Heart left ventricle (tissue), 16 donors: ENCODE data around the gene WWTR1. TPM values are rescaled to one million over a fixed set of nuclear protein-coding genes. Genes with fewer than 3 reads are reported as not detected.

ENCODE experiments used
- ATAC-seq, 4 donors: fragments of 200-7000 bp; cut with Tn5 transposase; one replicate each; pipeline ENCODE4 v1.9.1; 2020 to 2022; ENCODE audit warnings: moderate library complexity in 4 of 4, mild to moderate bottlenecking in 3 of 4, moderate number of reproducible peaks in 1 of 4
- DNase-seq, 5 donors: peaks; one replicate each; pipeline ENCODE4 v3.0.0-alpha.2; 2020
- H3K27ac ChIP-seq, 12 donors: fragments of 200-600 bp; sonication (generic) in 4 of 12; one replicate each; pipeline versions ENCODE4 v1.5.0 to v1.8.0; 2016 to 2022; ENCODE audit warnings: mild to moderate bottlenecking in 2 of 12
- H3K27me3 ChIP-seq, 9 donors: fragments of 200-600 bp; sonication (generic) in 2 of 9; one replicate each; pipeline versions ENCODE4 v1.5.1 to v1.8.0; 2016 to 2022; ENCODE audit warnings: mild to moderate bottlenecking in 3 of 9
- H3K36me3 ChIP-seq, 9 donors: fragments of 200-600 bp; sonication (generic) in 2 of 9; one replicate each; pipeline versions ENCODE4 v1.5.0 to v1.8.0; 2018 to 2022; ENCODE audit warnings: mild to moderate bottlenecking in 2 of 9
- H3K4me1 ChIP-seq, 12 donors: fragments of 200-600 bp; sonication (generic) in 4 of 12; one replicate each; pipeline versions ENCODE4 v1.5.0 to v1.8.0; 2016 to 2022; ENCODE audit warnings: mild to moderate bottlenecking in 3 of 12
- H3K4me3 ChIP-seq, 12 donors: fragments of 200-600 bp; sonication (generic) in 4 of 12; one replicate each; pipeline versions ENCODE4 v1.5.0 to v1.8.0; 2017 to 2022; ENCODE audit warnings: mild to moderate bottlenecking in 9 of 12, moderate library complexity in 4 of 12
- H3K9me3 ChIP-seq, 12 donors: fragments of 200-600 bp; sonication (generic) in 4 of 12; one replicate each; pipeline versions ENCODE4 v1.5.0 to v1.8.0; 2016 to 2022; ENCODE audit warnings: mild to moderate bottlenecking in 1 of 12
- POLR2A ChIP-seq, 2 donors: fragments of 450-650 bp; IDR thresholded peaks; one replicate each; pipeline ENCODE4 v1.6.1; 2017; ENCODE audit warnings: antibody characterized with exemption in 2 of 2, mild to moderate bottlenecking in 2 of 2, moderate library complexity in 2 of 2
- WGBS, 4 donors: extraction: QIAGEN DNeasy Blood & Tissue Kit in 2 of 4; methylation state at CpG; one replicate each; pipeline versions ENCODE4 v1.1.5 to v1.1.7; 2013 to 2018; 5-methylcytosine and 5-hydroxymethylcytosine counted together
- intact Hi-C, 10 donors: fragments of 100-400 bp; cut with DNase I; formaldehyde crosslinking; loops; one replicate each; pipeline versions ENCODE4 v1.11.1 to v1.14.2; 2022
- polyA plus RNA-seq, 2 donors: library from polyadenylated mRNA; stranded (reverse); fragments of 200-250 nt; gene quantifications; one replicate each; pipeline ENCODE4 v1.2.3, GENCODE V29; 2013
- total RNA-seq, 9 donors: library from RNA; depleted of rRNA in 2 of 9; stranded (reverse); fragments of >200 nt in 2 of 9; fragmentation: NEBNext Ultra II Directional in 3 of 9; extraction: Animal tissue kit (Norgen Biotek cat#: 25700) in 3 of 9; gene quantifications; one replicate each; pipeline versions ENCODE4 v1.1.0 to v1.2.4, GENCODE V29; 2016 to 2023
- TF ChIP-seq, protein P1 (sequence below), 12 donors: fragments of 200-600 bp; sonication (generic) in 4 of 12; IDR thresholded peaks; one replicate each; pipeline versions ENCODE4 v1.5.0 to v1.8.0; 2018 to 2022; ENCODE audit warnings: antibody characterized with exemption in 12 of 12, mild to moderate bottlenecking in 5 of 12
- donor health status: ischemic (EF 13 %, LVEDD 7.1; RV severe dilation, severe dysfunction).
- donor health status: healthy with polysubstance abuse.
- donor health status: DM: no; HTN: yes; CAD: no.
- donor health status: DM: no; HTN: no; CAD: no.
- donor health status: ischemic (EF 25% LVEDD 6.9; RV normal size, moderate dysfunction).
- donor health status: ischemic (EF 25% LVEDD 5.7; RV mildly dilated, moderate dysfunction).
- donor health status: healthy.
- donor health status: DM: yes; HTN: yes; CAD: no.
- donor health status: ischemic (EF 35%, LVEDD 5.7; RV mildly dilated, moderate dysfunction).
- donor health status: nonischemic (EF 11% LVEDD 7.7; RV severe dilation, severe dysfunction).
- donor health status: DM: yes; HTN: yes; CAD: no.
- donor health status: PGD.
- donor health status: ischemic (EF 29% LVEDD 5.4; RV normal size, mild dysfunction).
- donor health status: nonischemic (EF 23%, LVEDD 6.1; RV moderate dilation, normal function).

WWTR1 gene
- total and polyA plus RNA-seq, 11 donors, result 14.5 to 71.7 (median 41.2) TPM

GRCh38 chr3:149534671-149535332 is 123.0 kb downstream of the WWTR1 start:
- Histone ChIP-seq H3K4me3 (no peak overlapping the region), H3K27ac (peak overlapping the region in 9 of 12 donors; percentile 5 to 63 (median 22)), H3K4me1 (peaks cover 0 to 75% (median 46%) of the 10 kb centered on the region in 12 donors), H3K27me3 (no peaks in the 10 kb centered on the region), H3K9me3 (no peaks in the 10 kb centered on the region), H3K36me3 (no peaks in the 10 kb centered on the region)
- intact Hi-C loops, result loop anchor here in 7 of 10 donors (5.0 to 10.0 kb wide), 5 partner anchors 42 to 237 kb away; partner anchors contain the start of gene WWTR1 (in 6 of the 7)
- TF ChIP-seq, protein P1, sequence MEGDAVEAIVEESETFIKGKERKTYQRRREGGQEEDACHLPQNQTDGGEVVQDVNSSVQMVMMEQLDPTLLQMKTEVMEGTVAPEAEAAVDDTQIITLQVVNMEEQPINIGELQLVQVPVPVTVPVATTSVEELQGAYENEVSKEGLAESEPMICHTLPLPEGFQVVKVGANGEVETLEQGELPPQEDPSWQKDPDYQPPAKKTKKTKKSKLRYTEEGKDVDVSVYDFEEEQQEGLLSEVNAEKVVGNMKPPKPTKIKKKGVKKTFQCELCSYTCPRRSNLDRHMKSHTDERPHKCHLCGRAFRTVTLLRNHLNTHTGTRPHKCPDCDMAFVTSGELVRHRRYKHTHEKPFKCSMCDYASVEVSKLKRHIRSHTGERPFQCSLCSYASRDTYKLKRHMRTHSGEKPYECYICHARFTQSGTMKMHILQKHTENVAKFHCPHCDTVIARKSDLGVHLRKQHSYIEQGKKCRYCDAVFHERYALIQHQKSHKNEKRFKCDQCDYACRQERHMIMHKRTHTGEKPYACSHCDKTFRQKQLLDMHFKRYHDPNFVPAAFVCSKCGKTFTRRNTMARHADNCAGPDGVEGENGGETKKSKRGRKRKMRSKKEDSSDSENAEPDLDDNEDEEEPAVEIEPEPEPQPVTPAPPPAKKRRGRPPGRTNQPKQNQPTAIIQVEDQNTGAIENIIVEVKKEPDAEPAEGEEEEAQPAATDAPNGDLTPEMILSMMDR (IDR thresholded peaks at IDR 0.05), result no peak
- no peak for TF ChIP-seq POLR2A (IDR thresholded peaks at IDR 0.05)
- whole genome bisulfite sequencing, 4 donors, result 37 to 47% (median 45%) methylated on average over 3 of the region's 3 CpGs
- ATAC-seq (peak; percentile 40 to 50 (median 44)), DNase-seq (peak in 1 of 5 donors; percentile 38)

- intact Hi-C loops, result loop anchor here in 7 of 10 donors (5.0 to 10.0 kb wide), 5 partner anchors 43 to 238 kb away; partner anchors contain the start of gene WWTR1 (in 5 of the 7)
- Histone ChIP-seq H3K27me3 (no peaks in the 10 kb centered on the region), H3K27ac (peak overlapping the region in 2 of 12 donors; percentile 54 to 63), H3K36me3 (no peaks in the 10 kb centered on the region), H3K9me3 (no peaks in the 10 kb centered on the region), H3K4me3 (no peak overlapping the region), H3K4me1 (peaks cover 0 to 70% (median 40%) of the 10 kb centered on the region in 12 donors)
- TF ChIP-seq, protein P1 (IDR thresholded peaks at IDR 0.05), result no peak
- TF ChIP-seq POLR2A (IDR thresholded peaks at IDR 0.05), result no peak
- WGBS, 4 donors, result 95 to 98% (median 95%) methylated on average over 4 of the region's 4 CpGs
- no peak for ATAC-seq
- DNase-seq, result no peak
Observed at GRCh38 chr3:149534082-149534481, 123.7 kb downstream of the WWTR1 start.

DNA sequence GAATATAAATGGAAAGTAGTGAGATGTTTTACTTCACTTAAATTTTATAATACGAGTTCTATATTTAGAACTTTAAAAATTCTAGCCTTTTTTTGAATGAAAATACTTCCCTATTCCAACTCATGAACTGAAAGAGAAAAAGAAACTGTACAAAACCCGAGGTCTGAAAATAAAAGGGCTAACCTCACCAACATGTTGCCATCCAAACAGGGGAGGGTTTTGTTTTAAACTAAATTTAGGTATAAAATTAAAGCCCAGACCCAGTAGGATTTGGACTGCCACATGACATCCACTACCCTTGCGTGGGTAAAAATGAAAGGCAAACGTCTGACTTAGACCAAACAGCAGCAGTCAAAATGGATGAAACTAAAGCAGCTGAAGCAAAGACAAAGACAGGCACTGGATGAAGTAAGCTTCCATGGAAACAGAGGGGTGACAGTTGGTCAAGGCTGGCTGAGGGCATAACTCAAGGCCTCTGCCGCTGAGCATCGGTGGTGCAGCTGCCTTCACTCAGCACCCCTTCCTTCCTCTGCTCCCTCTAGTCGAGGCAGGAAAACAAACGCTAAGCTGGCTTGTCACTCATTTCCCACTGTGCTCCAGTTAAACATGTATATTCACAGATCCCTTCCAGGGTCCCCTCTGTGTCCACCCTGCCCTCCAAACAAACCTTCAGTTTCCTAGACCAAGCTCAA is 125.2 kb downstream of the WWTR1 start:
- Histone ChIP-seq H3K4me1 (peaks cover 0 to 80% (median 50%) of the 10 kb centered on the region in 12 donors), H3K27me3 (no peaks in the 10 kb centered on the region), H3K4me3 (peak overlapping the region in 1 of 12 donors; percentile 43), H3K36me3 (no peaks in the 10 kb centered on the region), H3K9me3 (no peaks in the 10 kb centered on the region), H3K27ac (peak overlapping the region in 5 of 12 donors; percentile 6 to 63 (median 40))
- DNase-seq (no peak), ATAC-seq (no peak)
- intact Hi-C loops, result loop anchor here in 7 of 10 donors (5.0 to 10.0 kb wide), 5 partner anchors 45 to 240 kb away; partner anchors contain the start of gene WWTR1 (in 5 of the 7)
- 29 to 46% (median 39%) methylated on average over 8 of the region's 8 CpGs for WGBS, 4 donors
- TF ChIP-seq, protein P1 (IDR thresholded peaks at IDR 0.05), result no peak
- TF ChIP-seq POLR2A (IDR thresholded peaks at IDR 0.05), result no peak

GRCh38 chr3:149529099-149529498 is 128.7 kb downstream of the WWTR1 start:
- H3K4me3 ChIP-seq, result no peak overlapping the region
- H3K27ac ChIP-seq, result peak overlapping the region in 2 of 12 donors; percentile 58 to 64
- no peaks in the 10 kb centered on the region for H3K9me3 ChIP-seq
- DNase-seq (no peak), ATAC-seq (no peak)
- peaks cover 0 to 23% (median 19%) of the 10 kb centered on the region in 9 donors for H3K36me3 ChIP-seq
- H3K4me1 ChIP-seq, result peaks cover 0 to 54% (median 31%) of the 10 kb centered on the region in 12 donors
- no peaks in the 10 kb centered on the region for H3K27me3 ChIP-seq
- TF ChIP-seq, protein P1 (IDR thresholded peaks at IDR 0.05), result no peak
- TF ChIP-seq POLR2A (IDR thresholded peaks at IDR 0.05), result no peak
- 85 to 95% (median 94%) methylated on average over 2 of the region's 2 CpGs for WGBS, 4 donors
- intact Hi-C loops, result loop anchor here in 8 of 10 donors (5.0 kb wide), 3 partner anchors 38 to 188 kb away; partner anchors contain the start of gene WWTR1 (in 4 of the 8)
